ENCODE results near the gene MYL10.

DNA sequence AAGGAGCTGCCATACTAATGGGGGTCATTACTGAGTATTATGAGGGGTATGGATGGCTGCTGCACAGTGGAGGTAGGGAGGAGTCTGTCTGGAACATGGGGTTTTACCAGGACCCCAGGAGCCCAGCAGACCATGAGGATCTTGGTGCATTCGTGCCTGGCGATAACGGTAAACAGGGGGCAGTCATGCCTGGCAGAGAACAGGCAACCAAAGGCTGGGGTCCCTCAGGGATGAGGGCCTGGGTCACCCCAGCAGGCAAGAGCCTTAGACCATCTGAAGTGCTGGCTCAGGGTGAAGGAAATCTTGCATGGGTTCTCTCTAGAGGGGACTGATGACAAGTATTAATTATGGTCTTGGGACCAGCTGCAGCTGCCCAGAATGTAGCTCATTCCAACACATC, 46.1 kb downstream of the MYL10 start:
- TF ChIP-seq CTCF (conservative IDR thresholded peaks at IDR 0.05; ENCODE audit: low read depth in 2 of 2), result no peak
- no peak for TF ChIP-seq POLR2AphosphoS5 (IDR thresholded peaks at IDR 0.05; ENCODE audit: low read depth)
- TF ChIP-seq EZH2 (IDR thresholded peaks at IDR 0.05; ENCODE audit: low read depth, unreplicated experiment), result no peak
- no peak for TF ChIP-seq JUNB (IDR thresholded peaks at IDR 0.05; ENCODE audit: unreplicated experiment)
- no peak for TF ChIP-seq REST (IDR thresholded peaks at IDR 0.05; ENCODE audit: unreplicated experiment)
- TF ChIP-seq, protein P1, sequence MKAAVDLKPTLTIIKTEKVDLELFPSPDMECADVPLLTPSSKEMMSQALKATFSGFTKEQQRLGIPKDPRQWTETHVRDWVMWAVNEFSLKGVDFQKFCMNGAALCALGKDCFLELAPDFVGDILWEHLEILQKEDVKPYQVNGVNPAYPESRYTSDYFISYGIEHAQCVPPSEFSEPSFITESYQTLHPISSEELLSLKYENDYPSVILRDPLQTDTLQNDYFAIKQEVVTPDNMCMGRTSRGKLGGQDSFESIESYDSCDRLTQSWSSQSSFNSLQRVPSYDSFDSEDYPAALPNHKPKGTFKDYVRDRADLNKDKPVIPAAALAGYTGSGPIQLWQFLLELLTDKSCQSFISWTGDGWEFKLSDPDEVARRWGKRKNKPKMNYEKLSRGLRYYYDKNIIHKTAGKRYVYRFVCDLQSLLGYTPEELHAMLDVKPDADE (IDR thresholded peaks at IDR 0.05), result no peak

Data from GM23338 (cell line).